ENCODE measurements around the gene HMOX1.

GRCh38 chr22:35425971-35426800 is 45.3 kb downstream of the HMOX1 start:
- no peak for TF ChIP-seq CTCF (IDR thresholded peaks at IDR 0.05 in 8 of 11, conservative IDR thresholded peaks at IDR 0.05 in 3 of 11)
- TF ChIP-seq POLR2AphosphoS5 (IDR thresholded peaks at IDR 0.05), result no peak

Measured in spleen (tissue), 7 donors.